Hypothalamus (tissue), 51 donors: Measurements from ENCODE around the gene CCDC57.
"Not testable (repeated sequence)": the region's sequence is repeated elsewhere in the genome, so short reads cannot be mapped to it uniquely, and the experiment has no call there.

Experiments
- DNase-seq, 51 donors: peaks; one replicate each; lab custom pipeline; 2025; lab: John Stamatoyannopoulos, UW

CCDC57 gene

DNA sequence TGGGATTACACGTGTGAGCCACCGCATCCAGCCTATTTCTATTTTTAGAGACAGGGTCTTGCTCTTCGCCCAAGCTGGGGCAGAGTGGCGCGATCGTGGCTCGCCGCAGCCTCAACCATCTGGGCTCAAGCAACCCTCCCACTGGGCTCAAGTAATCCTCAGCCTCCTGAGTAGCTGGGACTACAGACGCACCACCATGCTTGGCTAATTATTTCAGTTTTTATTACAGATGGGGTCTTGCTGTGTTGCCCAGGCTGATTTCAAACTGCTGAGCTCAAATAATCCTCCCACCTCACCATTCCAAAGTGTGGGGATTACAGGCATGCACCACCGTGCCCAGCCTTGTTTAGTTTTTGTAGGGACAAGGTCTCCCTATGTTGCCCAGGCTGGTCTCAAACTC, 53.8 kb downstream of the CCDC57 start:
- DNase-seq, result no peak

DNA sequence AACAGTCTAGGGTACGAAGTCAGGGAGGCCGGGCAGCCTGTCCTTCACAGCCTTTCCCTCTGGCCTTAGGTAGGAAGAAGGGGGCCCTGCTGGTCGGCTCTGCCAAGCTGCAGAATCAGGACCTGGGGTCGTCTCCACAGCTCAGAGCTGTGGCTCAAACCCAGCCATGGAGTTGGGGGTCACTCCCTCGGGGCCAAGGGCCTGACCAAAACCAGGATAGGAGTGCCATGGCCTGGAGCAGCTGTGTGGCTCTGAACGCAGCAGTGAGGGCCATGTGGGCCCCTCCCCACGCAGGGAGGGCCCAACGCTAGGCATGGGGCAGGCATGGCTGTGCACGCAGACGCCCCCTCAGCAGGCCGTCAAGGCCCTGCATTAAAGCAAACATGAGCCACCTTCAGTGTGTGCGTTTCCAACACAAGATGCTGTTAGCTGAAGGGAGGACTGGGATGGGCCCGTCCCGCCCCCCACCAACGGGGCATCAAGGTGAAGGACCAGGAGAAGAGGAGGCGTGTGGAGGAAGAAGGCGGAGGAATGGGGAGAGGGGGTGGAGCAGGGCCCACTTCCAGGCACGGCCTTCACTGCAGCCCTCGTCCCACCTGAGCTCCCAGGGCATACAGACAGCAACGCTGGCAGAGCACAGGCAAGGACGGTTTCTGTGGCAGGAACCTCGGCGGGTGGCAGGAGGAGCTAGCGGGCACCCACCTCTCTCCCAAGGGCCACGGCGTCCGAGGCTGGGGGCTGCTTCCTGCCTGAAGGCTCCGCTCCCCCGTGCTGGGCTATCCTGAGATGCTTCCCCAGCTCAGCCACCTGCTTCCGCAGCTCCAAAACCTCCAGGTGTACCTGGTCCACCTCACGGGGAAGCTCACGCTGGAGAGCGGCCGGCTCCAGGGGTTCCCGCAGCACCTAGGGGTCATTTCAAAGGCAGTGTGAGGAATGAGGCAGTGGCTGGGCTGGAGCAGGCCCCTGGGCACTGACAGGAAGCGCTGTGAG, 55.3 kb downstream of the CCDC57 start:
- DNase-seq, result no peak

DNA sequence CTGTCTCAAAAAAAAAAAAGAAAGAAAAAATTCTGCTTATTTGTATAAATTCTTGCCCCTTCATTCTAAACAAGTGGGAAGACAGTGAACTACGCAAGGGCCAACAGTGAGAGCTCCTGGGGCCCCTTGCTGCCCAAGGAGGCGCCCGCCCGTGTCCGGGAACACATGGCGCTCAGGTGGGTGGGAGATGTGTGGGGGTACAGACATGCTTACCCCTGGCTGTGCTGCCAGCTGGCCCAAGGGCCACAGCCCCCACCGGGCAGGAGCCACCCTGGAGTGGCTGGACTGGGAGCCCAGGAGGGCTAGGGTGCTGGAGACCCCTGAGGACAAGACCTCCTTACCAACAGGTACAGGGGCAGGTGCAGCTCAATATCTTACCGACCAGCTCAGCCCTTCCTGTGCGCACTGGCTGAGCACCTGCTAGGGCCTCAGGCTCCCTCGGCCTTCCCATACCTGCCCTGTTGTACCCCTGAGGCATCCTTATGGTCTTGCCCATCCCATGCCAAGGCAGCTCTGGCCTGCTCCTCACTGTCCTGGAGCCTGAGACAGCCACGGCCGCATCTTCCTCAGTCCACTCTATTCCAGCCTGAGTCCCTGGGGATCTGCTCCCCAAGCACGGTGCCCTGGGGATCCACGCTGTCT, 56.2 kb downstream of the CCDC57 start:
- DNase-seq, result no peak

DNA sequence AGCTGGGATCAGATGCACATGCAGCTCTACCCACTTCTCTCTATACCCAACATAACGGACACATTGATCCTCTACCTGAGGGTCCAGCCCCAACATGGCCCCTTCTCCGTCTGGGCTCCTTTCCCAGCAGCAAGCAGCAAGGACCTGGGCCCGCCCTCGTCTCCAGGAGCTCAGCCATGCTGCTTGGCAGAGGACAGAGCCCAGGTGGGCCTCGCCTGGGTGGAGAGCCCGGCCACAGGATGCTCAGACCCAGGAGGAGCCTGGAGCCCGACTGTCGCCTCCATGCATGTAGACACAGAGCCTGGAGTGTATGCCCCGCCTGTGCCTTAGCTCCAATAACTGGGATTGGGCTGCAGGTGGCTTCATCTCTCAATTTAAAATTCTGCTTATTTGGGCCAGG, 57.0 kb downstream of the CCDC57 start:
- DNase-seq, result no peak

DNA sequence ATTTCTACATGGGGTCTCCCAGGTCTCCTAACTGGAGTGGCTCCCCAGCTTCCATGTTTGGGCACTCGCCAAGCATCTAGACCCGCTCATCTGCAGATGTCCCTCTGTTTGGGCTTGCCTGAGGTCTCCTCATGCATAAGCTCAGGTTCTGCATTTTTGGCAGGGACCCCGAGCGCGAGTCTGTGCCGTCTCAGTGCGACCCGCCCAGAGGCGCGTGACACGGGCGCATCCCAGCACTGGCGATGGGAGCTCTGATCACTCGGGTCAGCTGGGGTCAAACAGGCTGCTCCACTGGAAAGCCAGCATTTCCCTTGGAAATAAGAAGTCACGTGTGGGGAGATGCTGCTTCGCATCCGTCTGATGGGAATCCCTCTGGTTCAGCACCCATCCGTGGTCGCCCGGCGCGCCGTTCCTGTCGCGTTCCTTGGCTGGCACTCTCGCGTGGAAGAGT, 57.7 kb downstream of the CCDC57 start:
- DNase-seq, result no peak

DNA sequence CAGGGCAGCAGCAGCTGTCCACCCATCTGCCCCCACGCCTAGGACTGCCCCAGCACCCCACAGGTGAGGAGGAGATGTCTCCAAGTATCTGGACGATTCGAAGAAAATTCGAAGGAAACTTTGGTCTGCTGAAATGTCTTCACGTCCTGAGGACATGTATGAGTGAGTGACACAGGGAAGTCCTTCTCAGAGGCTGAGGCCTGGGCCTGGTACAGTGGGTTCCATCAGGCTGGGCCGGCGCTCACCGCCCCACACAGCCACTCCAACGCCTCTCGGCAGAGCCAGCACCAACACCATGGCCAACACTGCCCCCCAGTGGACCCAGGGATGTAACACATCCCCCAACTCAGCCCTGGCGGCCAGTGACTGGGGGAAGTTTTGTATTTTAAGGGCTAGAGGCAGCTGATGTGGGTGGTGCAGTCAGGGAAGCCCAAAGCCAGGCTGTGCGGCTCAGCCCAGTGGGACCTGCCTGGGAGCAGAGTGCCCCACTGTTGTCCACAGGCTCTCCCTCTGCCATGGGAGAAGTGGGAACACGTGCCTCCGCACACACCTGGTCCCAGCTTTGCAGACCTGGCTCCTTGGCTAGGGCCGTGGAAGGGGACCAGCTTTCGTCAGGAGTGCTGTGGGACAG, 58.8 kb downstream of the CCDC57 start:
- DNase-seq, result peak in 49 of 51 donors; percentile 10 to 82 (median 53)

DNA sequence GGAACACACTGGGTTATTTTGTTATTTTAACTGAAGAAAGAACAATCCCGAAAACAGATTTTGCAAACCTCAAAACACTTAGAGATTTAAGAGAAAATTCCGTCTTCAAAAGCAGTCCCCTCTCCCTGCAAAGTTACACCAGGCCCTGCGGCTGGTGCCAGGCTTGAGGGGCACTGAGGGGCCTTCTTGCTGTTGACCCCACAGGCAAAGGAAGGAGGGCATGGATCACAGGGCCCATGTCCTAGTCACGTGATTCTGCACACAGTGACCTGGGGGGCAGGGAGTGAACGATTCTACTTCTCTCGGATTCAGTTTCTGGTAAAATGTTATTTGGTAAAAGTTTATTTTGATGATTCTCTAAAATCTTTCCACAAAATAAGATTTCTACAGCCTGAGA, 59.3 kb downstream of the CCDC57 start:
- DNase-seq, result no peak

DNA sequence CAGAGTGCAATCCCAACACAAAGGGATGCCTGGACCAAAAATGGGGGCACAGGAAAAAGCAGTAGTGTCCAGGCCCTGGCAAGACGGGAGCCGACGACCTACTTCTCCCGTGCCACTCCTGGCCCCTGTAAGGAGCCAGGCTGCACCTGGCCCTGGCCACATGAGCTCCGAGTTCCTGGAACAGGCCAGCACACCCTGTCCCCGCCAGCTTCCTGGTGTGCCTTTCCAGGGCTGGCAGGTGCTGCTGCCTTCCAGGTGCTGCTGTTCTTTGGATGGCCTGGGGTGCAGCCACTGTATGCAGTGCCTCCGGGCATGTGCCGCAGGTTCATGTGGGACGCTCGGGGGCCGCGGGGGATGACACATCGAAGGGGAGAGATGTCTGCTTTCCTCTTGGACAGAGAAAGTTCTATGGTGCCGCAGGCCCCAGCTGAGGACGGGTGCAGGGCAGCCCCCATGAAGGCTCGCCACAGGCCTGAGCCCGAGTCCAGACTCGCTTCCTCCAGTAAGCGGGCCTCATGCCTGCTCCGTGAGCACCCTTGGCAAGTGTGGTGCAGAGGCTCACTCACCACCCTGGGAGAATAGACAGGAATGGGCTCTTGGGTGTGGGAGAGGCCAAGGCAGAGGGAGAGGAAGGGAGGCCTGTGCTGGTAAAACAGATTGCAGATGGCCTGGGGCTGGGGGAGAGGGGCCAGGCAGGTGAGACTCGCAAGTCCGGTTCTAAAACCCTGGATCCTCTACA, 59.9 kb downstream of the CCDC57 start:
- no peak for DNase-seq

DNA sequence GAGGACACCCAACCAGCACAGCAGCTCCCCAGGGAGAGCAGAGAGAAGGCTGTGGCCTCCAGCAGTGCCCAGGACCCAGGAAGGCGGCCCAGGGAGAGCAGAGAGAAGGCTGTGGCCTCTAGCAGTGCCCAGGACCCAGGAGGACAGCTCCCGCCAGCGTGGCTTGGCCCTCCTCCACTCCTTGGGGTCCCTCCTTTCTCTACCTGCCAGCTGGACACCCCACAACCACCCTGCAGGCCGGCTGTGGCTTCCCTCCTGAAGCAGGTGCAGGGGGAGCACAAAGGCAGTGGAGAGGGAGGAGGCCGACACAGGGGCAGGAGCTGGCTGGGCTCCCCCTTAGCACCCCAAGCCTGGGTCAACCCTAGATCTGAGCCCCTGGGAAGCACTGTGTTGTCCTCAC, 60.5 kb downstream of the CCDC57 start:
- DNase-seq, result no peak

DNA sequence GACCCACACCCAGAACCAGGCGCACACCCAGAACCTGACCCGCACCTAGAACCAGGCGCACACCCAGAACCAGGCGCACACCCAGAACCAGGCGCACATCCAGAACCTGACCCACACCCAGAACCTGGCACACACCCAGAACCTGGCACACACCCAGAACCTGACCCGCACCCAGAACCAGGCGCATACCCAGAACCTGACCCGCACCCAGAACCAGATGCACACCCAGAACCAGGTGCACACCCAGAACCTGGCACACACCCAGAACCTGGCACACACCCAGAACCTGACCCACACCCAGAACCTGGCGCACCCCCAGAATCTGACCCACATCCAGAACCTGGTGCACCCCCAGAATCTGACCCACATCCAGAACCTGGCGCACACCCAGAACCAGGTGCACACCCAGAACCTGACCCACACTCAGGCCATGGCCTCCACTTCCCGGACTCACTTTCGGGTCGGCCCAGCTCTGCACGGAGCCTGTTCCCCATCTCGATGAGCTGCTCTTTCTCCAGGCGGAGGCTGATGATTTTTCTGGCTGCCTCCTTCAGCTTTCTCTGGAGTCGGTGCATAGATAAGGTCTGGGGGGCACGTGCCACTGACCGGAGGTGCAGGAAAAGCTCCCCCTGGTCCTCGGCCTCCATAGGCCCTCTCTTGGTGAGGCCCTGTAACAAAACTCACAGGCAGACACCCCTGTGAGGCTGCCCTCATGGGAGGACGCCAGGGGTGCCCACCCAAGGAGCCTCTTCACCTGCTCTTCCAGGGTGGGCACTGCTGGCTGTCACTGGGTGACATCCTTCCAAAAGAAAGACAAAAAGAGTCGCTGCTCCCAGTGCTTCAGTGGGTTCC, 61.3 kb downstream of the CCDC57 start:
- no peak for DNase-seq

DNA sequence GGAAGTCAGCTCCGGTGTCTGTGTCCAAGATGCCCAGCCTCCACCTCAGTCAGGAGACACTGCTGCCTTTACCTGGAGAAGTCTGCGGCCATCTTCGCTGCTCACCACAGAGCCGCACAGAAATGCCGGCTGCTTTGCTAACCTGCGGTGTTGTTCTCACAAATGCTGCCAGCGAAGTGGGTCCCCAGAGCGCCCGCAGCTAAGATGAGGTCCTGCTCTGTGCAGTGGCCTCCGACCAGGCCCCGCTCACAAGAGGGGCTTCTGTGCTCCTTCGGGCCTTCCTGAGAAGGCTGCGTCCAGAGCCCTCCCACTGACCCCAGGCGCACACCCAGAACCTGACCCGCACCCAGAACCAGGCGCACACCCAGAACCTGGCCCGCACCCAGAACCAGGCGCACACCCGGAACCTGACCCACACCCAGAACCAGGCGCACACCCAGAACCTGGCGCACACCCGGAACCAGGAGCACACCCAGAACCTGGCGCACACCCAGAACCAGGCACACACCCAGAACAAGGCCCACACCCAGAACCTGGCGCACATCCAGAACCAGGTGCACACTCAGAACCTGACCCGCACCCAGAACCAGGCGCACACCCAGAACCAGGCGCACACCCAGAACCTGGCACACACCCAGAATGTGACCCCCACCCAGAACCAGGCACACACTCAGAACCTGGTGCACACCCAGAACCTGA, 63.1 kb downstream of the CCDC57 start:
- no peak for DNase-seq

DNA sequence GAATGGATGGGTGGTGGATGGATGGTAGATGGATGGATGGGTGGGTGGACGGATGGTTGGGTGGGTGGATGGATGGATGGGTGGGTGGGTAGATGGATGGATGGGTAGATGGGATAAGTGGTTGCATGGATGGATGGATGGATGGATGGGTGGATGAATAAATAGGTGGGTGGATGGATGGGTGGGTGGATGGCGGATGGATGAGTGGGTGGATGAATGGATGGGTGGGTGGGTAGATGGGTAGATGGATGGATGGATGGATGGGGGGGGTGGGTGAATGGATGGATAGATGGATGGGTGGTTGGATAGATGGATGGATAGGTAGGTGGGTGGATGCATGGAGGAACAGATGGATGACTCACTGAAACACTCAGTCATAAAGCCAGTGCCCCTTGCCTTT, 63.6 kb downstream of the CCDC57 start:
- DNase-seq, result no peak

DNA sequence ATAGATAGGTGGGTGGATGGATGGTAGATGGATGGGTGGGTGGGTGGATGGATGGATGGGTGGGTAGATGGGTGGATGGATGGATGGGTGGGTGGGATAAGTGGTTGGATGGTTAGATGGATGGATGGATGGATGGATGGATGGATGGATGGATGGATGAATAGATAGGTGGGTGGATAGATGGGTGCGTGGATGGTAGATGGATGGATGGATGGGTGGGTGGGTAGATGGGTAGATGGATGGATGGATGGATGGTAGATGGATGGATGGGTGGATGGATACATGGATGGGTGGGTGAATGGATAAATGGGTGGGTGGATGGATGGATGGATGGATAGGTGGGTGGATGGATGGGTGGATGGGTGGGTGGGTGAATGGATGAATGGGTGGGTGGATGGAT, 64.6 kb downstream of the CCDC57 start:
- DNase-seq, result no peak

DNA sequence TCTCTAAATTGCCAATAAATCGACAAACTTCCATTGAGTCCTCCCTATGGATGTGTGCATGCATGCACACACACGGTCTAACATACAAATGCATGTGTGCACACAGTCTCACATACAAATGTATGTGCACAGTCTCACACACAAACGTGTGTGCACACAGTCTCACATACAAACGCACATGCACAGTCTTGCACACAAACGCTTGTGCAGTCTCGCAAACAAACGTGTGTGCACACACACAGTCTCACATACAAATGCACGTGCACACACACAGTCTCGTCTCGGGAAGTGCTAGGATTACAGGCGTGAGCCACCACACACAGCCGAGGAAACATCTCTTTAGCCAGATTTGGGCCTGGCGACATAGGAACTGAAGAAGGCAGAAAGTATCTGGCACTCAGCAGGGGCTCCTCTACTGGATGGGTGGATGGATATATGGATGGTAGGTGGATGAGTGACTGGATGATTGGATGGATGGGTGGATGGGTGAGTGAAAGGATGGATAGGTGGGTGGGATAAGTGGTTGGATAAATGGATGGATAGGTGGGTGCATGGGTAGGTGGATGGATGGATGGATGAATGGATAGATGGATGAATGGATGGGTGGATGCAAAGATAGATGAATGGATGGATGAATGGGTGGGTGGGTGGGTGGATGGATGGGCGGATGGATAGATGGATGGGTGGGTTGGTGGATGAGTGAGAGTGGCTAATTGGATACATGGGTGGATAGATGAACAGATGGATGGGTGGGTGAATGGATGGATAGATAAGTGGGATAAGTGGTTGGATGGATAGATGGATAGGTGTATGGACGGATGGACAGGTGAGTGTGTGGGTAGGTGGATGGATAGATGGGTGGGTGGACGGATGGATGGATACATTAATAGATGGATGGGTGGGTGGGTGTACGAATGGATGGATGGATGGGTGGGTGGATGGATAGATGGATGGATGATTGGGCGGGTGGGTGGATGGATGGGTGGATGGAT, 65.7 kb downstream of the CCDC57 start:
- DNase-seq, result no peak

DNA sequence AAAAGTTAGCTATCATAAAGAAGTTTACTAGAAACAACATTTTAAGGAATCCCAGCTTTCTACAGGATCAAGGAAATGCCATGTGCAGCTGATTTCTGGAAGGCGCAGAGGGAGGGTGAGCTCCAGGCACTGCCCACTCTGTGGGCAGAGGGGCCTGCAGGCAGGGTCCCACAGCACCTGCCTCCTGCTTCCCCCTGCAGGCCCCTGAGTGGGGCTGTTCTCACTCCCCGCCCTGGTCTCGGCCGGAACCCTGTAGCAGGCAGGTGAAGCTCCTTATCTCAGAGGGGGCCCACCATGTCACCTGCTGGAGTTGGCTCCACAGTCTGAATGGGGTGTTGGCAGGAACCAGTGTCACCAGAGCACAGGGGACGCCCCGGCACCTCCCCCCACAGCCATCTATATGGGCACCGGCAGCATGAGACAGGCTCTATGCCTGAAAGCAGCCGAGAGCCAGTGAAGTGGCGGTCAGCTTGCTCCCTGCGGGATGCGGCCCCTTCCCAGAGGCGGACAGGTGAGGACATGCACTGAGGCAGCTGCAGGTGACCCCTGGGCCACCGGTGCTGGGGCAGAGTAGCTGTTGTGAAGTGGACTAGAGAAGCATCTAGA, 67.0 kb downstream of the CCDC57 start:
- DNase-seq, result no peak

DNA sequence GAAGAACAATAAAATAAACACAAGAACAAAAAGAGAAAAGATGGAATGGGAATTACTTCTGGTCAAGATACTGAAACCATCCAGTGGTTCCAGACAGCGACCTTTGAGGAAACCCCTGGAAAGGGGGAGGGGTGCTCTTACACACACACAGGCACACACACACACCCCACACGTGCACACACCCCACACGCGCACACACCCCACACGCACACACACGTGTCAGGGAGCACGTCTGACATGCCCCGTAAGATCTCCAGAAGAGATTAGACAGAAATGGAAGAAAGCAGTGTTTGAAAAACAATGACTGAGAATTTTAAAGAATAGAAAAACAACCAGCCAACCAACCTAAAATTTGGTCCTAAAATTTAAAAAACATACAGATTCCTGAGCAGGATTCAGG, 69.3 kb downstream of the CCDC57 start:
- no peak for DNase-seq

DNA sequence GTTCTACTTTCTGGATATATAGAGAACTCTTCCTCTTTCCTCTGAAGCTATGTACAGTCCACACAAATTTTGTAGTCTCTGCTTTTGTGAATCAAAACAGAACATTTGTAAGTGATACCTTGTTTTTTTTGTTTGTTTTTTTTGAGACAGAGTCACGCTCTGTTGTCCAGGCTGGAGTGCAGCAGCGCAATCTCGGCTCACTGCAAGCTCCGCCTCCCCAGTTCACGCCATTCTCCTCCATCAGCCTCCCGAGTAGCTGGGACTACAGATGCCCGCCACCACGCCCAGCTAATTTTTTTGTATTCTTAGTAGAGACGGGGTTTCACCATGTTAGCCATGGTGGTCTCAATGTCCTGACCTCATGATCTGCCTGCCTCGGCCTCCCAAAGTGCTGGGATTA, 72.7 kb downstream of the CCDC57 start:
- DNase-seq, result not testable (repeated sequence)
